K562 (cell line): ENCODE data around the gene DNMBP. TPM values are rescaled to one million over a fixed set of nuclear protein-coding genes. Genes with fewer than 3 reads are reported as not detected.

ENCODE experiments used
- ATAC-seq: fragments of 200-7000 bp; cut with Tn5 transposase; 3 replicates; pipeline ENCODE4 v1.9.1; 2020; ENCODE audit warnings: moderate library complexity
- BruUV-seq: library from RNA; stranded (reverse); fragments of 400-500 nt; replicated peaks from 2 replicates; lab custom pipeline; 2021; lab: Mats Ljungman, UMichigan
- CTCF ChIA-PET: fragments of 300-600 bp; formaldehyde crosslinking; extraction: SDS; loops from one replicate; lab custom pipeline; 2021; ENCODE audit warnings: low intra/inter-chr PET ratio; lab: Yijun Ruan, JAX
- POLR2A ChIA-PET: fragments of 300-600, 350-650 bp; sonication (Branson Sonifier 250); formaldehyde crosslinking; extraction: SDS; loops from one replicate; lab custom pipeline; 2021; ENCODE audit warnings: antibody characterized with exemption, inconsistent platforms; lab: Yijun Ruan, JAX
- DNase-seq, 4 experiments: peaks; one replicate each; pipeline versions ENCODE4 v3.0.0 to v3.0.0-alpha.2; 2011 to 2018; ENCODE audit warnings: low spot score in 3 of 4, mixed read lengths in 3 of 4; ENCODE audit errors: extremely low read depth in 1 of 4
- FAIRE-seq: peaks from 2 replicates; lab custom pipeline; 2011; peaks lifted over from hg19 to GRCh38; lab: Jason Lieb, UNC
- H2AFZ ChIP-seq: 2 replicates; pipeline ENCODE4 v1.6.0; 2011; ENCODE audit warnings: low read depth, low read length, control low read depth, inconsistent platforms
- H3K27ac ChIP-seq: fragments of 200-600 bp; 3 replicates; pipeline ENCODE4 v1.8.0; 2011; ENCODE audit warnings: low read depth, mild to moderate bottlenecking, control low read depth, inconsistent platforms, low read length, moderate library complexity, mixed read lengths; ENCODE audit errors: extremely low read depth
- H3K27me3 ChIP-seq, 2 experiments: fragments of 300-600 bp in 1 of 2; 2 replicates in 1 of 2; 3 replicates in 1 of 2; pipeline versions ENCODE4 v1.6.0 to v1.8.0; 2011; ENCODE audit warnings: inconsistent platforms in 2 of 2, low read length in 2 of 2, mild to moderate bottlenecking in 1 of 2, mixed read lengths in 1 of 2, moderate library complexity in 1 of 2; ENCODE audit not compliant: control insufficient read depth in 2 of 2, insufficient read depth in 2 of 2
- H3K36me3 ChIP-seq: fragments of 300-600 bp; 3 replicates; pipeline ENCODE4 v1.8.0; 2011; ENCODE audit warnings: mild to moderate bottlenecking, low read length, inconsistent platforms; ENCODE audit not compliant: control insufficient read depth, insufficient read depth
- H3K4me1 ChIP-seq, 2 experiments: fragments of 200-600 bp in 1 of 2; replicated peaks in 1 of 2; 2 replicates in 1 of 2; 3 replicates in 1 of 2; pipeline versions ENCODE4 v1.5.1 to v1.8.0; 2011; ENCODE audit warnings: inconsistent platforms in 2 of 2, low read length in 2 of 2, mild to moderate bottlenecking in 1 of 2, mixed read lengths in 1 of 2, moderate library complexity in 1 of 2; ENCODE audit not compliant: control insufficient read depth in 2 of 2, insufficient read depth in 2 of 2
- H3K4me2 ChIP-seq: 2 replicates; pipeline ENCODE4 v1.6.1; 2011; ENCODE audit warnings: low read length, control low read depth, inconsistent platforms, mixed read lengths; ENCODE audit not compliant: insufficient read depth
- H3K4me3 ChIP-seq: fragments of 200-600 bp; sonication (generic), shearing (Covaris generic); 2 replicates; pipeline ENCODE4 v1.5.1; 2016; ENCODE audit warnings: control low read depth, inconsistent platforms
- H3K79me2 ChIP-seq: fragments of 200-600 bp; 3 replicates; pipeline ENCODE4 v1.8.0; 2011; ENCODE audit warnings: low read length, inconsistent platforms; ENCODE audit not compliant: control insufficient read depth, insufficient read depth
- H3K9ac ChIP-seq, 2 experiments: 2 replicates each; pipeline versions ENCODE4 v1.6.0 to v1.6.1; 2011; ENCODE audit warnings: low read depth in 2 of 2, low read length in 2 of 2, control low read depth in 1 of 2, inconsistent platforms in 1 of 2, mild to moderate bottlenecking in 1 of 2, mixed read lengths in 1 of 2; ENCODE audit not compliant: insufficient read depth in 1 of 2
- H3K9me1 ChIP-seq: one replicate; pipeline ENCODE4 v1.6.0; 2011; ENCODE audit warnings: inconsistent platforms, mild to moderate bottlenecking, low read length, moderate library complexity; ENCODE audit not compliant: control insufficient read depth, insufficient read depth
- H3K9me3 ChIP-seq: replicated peaks from 2 replicates; pipeline ENCODE4 v1.5.1; 2011; ENCODE audit warnings: low read depth, low read length, inconsistent platforms; ENCODE audit not compliant: control insufficient read depth, insufficient read depth
- H4K20me1 ChIP-seq: replicated peaks from 2 replicates; pipeline ENCODE4 v1.6.1; 2011; ENCODE audit warnings: low read length, inconsistent platforms, mixed read lengths; ENCODE audit not compliant: control insufficient read depth, insufficient read depth
- ATF7 ChIP-seq: fragments of 450-650 bp; IDR thresholded peaks from 2 replicates; pipeline ENCODE4 v1.7.1; 2014; ENCODE audit warnings: mild to moderate bottlenecking, moderate library complexity
- CBX8 ChIP-seq: fragments of 200-600 bp; sonication (generic); IDR thresholded peaks from 2 replicates; pipeline ENCODE4 v1.6.1; 2012; ENCODE audit warnings: borderline replicate concordance, mixed run types, low read depth, mild to moderate bottlenecking, moderate library complexity, mixed read lengths, low read length, control low read depth, inconsistent platforms; ENCODE audit not compliant: poor library complexity, severe bottlenecking; ENCODE audit errors: extremely low read depth
- HLTF ChIP-seq: fragments of 450-650 bp; IDR thresholded peaks from 2 replicates; pipeline ENCODE4 v1.6.1; 2016
- RBM25 ChIP-seq: fragments of 200-400 bp; formaldehyde crosslinking; IDR thresholded peaks from 2 replicates; pipeline ENCODE4 v1.6.1; 2018; ENCODE audit warnings: low read length, low read depth, moderate library complexity; ENCODE audit not compliant: severe bottlenecking
- RFX7 ChIP-seq: fragments of 250-450 bp; sonication (Bioruptor Pico); IDR thresholded peaks from 2 replicates; pipeline ENCODE4 v1.5.1; 2021; ENCODE audit warnings: mild to moderate bottlenecking
- RNF2 ChIP-seq: sonication (generic); IDR thresholded peaks from 2 replicates; pipeline ENCODE4 v1.6.1; 2016
- TAL1 ChIP-seq: fragments of 450-650 bp; IDR thresholded peaks from 2 replicates; pipeline ENCODE4 v1.6.1; 2016; ENCODE audit warnings: mild to moderate bottlenecking
- WGBS: fragments of 100-300 bp; shearing (Covaris generic); methylation state at CpG from one replicate; pipeline ENCODE4 v1.1.6; 2016; ENCODE audit warnings: low coverage, mixed read lengths; ENCODE audit not compliant: insufficient coverage; ENCODE audit errors: missing lambda C conversion rate; 5-methylcytosine and 5-hydroxymethylcytosine counted together
- in situ Hi-C: fragments of 300-500 bp; cut with MboI; formaldehyde crosslinking; loops from 4 replicates; pipeline ENCODE4 v1.15.0; 2018; ENCODE audit warnings: inconsistent platforms, mixed read lengths
- intact Hi-C: fragments of 100-400 bp; cut with micrococcal nuclease; formaldehyde crosslinking; loops from 2 replicates; pipeline ENCODE4 v1.14.2; 2022
- polyA plus RNA-seq, 8 experiments: library from polyadenylated mRNA; depleted of rRNA in 4 of 8; stranded (reverse) in 5 of 8; unstranded in 3 of 8; fragments of >200 nt; fragmentation: Nextera tagmentation in 2 of 8; fragmentation: Illumina TruSeq in 1 of 8; extraction: Ambion mirVana in 2 of 8; extraction: Trizol in 1 of 8; gene quantifications; 2 replicates each; pipeline versions ENCODE4 v1.2.1 to v1.2.3, GENCODE V29; 2011 to 2014; ENCODE audit warnings: inconsistent platforms in 1 of 8, missing spikeins in 1 of 8
- total RNA-seq, 7 experiments: library from RNA; depleted of rRNA in 6 of 7; stranded (reverse); fragments of >200 nt in 6 of 7; fragmentation: Illumina TruSeq in 2 of 7; extraction: Trizol in 2 of 7; gene quantifications; 2 replicates each; pipeline versions ENCODE4 v1.2.1 to v1.2.3, GENCODE V29; 2011 to 2021; ENCODE audit warnings: low replicate concordance in 1 of 7
- TF ChIP-seq, protein P1 (sequence below): sonication (generic); formaldehyde crosslinking; IDR thresholded peaks from 2 replicates; pipeline ENCODE4 v1.5.0; 2020; ENCODE audit warnings: missing genetic modification reagents
- TF ChIP-seq, protein P2 (sequence below): fragments of 450-650 bp; IDR thresholded peaks from 2 replicates; pipeline ENCODE4 v1.6.1; 2016; ENCODE audit warnings: mild to moderate bottlenecking, moderate library complexity

DNMBP gene
- total and polyA plus RNA-seq, 9 of the 15 experiments (the other 6 are each of a cell fraction or from before 2014, with no cell fraction given), result 0.83 to 3.7 (median 2.2) TPM

DNA sequence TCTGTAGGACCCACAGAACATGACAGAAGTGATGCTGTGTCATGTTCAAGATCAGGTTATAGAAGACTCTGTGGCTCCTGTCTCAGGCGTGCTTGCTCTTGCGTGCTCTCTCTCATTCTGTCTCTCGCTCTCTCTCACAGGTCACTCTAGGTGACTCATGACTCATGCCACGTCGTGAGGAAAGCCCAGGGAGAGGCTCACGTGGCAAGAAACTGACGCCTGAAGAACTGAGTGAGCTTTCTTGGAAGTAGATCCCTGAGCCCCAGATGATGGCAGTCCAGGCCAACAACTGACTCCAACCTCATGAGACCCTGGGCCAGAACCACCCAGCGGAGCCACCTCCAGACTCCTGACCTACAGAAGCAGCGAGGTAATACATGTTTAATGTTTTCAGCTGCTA, 103.3 kb downstream of the DNMBP start:
- CTCF ChIA-PET, result interaction anchor here (0.5 kb wide), 1 partner anchor 36 kb away, joined by 3 read pairs; no protein-coding TSS in a partner anchor
- Histone ChIP-seq H4K20me1 (no peaks in the 10 kb centered on the region), H3K36me3 (no peaks in the 10 kb centered on the region), H3K4me3 (no peak overlapping the region), H3K9ac (no peak overlapping the region; a peak in 1 of 4 replicates), H3K4me2 (no peak overlapping the region), H2AFZ (no peak overlapping the region), H3K9me1 (no peaks in the 10 kb centered on the region), H3K27ac (no peak overlapping the region), H3K9me3 (no peaks in the 10 kb centered on the region), H3K4me1 (peaks cover 0 to 7% of the 10 kb centered on the region in 2 experiments; a peak in 1 of 5 replicates), H3K79me2 (no peaks in the 10 kb centered on the region), H3K27me3 (no peaks in the 10 kb centered on the region)
- in situ Hi-C loops (no loop called here), intact Hi-C loops (no loop called here)
- POLR2A ChIA-PET, result interaction anchor here (0.7 kb wide), 1 partner anchor 643 kb away, joined by 3 read pairs; no protein-coding TSS in a partner anchor
- WGBS, result 33% methylated on average over 9 of the region's 9 CpGs
- ATAC-seq, result peak; percentile 49; the same call in 2 of the 3 replicates
- DNase-seq, result peak; percentile 12 to 47 (median 18)
- no TSS peak for BruUV-seq
- no peak for FAIRE-seq
- TF ChIP-seq, protein P1, sequence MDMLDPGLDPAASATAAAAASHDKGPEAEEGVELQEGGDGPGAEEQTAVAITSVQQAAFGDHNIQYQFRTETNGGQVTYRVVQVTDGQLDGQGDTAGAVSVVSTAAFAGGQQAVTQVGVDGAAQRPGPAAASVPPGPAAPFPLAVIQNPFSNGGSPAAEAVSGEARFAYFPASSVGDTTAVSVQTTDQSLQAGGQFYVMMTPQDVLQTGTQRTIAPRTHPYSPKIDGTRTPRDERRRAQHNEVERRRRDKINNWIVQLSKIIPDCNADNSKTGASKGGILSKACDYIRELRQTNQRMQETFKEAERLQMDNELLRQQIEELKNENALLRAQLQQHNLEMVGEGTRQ (CRISPR knock-in tag), result peak; percentile 21; the same call in 1 of the 2 replicates
- TF ChIP-seq ATF7 (peak; percentile 50; the same call in 1 of the 2 replicates), TAL1 (no peak), RNF2 (no peak), RFX7 (CRISPR knock-in tag) (no peak), CBX8 (no peak), RBM25 (no peak), HLTF (no peak)
- TF ChIP-seq, protein P2, sequence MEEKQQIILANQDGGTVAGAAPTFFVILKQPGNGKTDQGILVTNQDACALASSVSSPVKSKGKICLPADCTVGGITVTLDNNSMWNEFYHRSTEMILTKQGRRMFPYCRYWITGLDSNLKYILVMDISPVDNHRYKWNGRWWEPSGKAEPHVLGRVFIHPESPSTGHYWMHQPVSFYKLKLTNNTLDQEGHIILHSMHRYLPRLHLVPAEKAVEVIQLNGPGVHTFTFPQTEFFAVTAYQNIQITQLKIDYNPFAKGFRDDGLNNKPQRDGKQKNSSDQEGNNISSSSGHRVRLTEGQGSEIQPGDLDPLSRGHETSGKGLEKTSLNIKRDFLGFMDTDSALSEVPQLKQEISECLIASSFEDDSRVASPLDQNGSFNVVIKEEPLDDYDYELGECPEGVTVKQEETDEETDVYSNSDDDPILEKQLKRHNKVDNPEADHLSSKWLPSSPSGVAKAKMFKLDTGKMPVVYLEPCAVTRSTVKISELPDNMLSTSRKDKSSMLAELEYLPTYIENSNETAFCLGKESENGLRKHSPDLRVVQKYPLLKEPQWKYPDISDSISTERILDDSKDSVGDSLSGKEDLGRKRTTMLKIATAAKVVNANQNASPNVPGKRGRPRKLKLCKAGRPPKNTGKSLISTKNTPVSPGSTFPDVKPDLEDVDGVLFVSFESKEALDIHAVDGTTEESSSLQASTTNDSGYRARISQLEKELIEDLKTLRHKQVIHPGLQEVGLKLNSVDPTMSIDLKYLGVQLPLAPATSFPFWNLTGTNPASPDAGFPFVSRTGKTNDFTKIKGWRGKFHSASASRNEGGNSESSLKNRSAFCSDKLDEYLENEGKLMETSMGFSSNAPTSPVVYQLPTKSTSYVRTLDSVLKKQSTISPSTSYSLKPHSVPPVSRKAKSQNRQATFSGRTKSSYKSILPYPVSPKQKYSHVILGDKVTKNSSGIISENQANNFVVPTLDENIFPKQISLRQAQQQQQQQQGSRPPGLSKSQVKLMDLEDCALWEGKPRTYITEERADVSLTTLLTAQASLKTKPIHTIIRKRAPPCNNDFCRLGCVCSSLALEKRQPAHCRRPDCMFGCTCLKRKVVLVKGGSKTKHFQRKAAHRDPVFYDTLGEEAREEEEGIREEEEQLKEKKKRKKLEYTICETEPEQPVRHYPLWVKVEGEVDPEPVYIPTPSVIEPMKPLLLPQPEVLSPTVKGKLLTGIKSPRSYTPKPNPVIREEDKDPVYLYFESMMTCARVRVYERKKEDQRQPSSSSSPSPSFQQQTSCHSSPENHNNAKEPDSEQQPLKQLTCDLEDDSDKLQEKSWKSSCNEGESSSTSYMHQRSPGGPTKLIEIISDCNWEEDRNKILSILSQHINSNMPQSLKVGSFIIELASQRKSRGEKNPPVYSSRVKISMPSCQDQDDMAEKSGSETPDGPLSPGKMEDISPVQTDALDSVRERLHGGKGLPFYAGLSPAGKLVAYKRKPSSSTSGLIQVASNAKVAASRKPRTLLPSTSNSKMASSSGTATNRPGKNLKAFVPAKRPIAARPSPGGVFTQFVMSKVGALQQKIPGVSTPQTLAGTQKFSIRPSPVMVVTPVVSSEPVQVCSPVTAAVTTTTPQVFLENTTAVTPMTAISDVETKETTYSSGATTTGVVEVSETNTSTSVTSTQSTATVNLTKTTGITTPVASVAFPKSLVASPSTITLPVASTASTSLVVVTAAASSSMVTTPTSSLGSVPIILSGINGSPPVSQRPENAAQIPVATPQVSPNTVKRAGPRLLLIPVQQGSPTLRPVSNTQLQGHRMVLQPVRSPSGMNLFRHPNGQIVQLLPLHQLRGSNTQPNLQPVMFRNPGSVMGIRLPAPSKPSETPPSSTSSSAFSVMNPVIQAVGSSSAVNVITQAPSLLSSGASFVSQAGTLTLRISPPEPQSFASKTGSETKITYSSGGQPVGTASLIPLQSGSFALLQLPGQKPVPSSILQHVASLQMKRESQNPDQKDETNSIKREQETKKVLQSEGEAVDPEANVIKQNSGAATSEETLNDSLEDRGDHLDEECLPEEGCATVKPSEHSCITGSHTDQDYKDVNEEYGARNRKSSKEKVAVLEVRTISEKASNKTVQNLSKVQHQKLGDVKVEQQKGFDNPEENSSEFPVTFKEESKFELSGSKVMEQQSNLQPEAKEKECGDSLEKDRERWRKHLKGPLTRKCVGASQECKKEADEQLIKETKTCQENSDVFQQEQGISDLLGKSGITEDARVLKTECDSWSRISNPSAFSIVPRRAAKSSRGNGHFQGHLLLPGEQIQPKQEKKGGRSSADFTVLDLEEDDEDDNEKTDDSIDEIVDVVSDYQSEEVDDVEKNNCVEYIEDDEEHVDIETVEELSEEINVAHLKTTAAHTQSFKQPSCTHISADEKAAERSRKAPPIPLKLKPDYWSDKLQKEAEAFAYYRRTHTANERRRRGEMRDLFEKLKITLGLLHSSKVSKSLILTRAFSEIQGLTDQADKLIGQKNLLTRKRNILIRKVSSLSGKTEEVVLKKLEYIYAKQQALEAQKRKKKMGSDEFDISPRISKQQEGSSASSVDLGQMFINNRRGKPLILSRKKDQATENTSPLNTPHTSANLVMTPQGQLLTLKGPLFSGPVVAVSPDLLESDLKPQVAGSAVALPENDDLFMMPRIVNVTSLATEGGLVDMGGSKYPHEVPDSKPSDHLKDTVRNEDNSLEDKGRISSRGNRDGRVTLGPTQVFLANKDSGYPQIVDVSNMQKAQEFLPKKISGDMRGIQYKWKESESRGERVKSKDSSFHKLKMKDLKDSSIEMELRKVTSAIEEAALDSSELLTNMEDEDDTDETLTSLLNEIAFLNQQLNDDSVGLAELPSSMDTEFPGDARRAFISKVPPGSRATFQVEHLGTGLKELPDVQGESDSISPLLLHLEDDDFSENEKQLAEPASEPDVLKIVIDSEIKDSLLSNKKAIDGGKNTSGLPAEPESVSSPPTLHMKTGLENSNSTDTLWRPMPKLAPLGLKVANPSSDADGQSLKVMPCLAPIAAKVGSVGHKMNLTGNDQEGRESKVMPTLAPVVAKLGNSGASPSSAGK, result peak; percentile 32; the same call in 1 of the 2 replicates
